ENCODE results near the gene OAF.
A peak's percentile ranks its signal among the peaks of the same experiment; 100 is the strongest.

Gene OAF

GRCh38 chr11:120203626-120204025 is 7.2 kb upstream of the OAF start:
- DNase-seq (ENCODE audit: low read depth), result no peak

- peak; percentile 51 for DNase-seq (ENCODE audit: low read depth)
Measured at GRCh38 chr11:120205596-120206161, 5.2 kb upstream of the OAF start.

- DNase-seq (ENCODE audit: low read depth), result no peak
Measured at GRCh38 chr11:120207512-120207911, 3.3 kb upstream of the OAF start.

- peak; percentile 31 for DNase-seq (ENCODE audit: low read depth)
Measured at GRCh38 chr11:120208001-120208441, 2.8 kb upstream of the OAF start.

GRCh38 chr11:120208777-120209176 is 2.1 kb upstream of the OAF start:
- DNase-seq (ENCODE audit: low read depth), result peak; percentile 38

GRCh38 chr11:120209746-120210625 is 846 bp upstream of the OAF start:
- no peak for DNase-seq (ENCODE audit: low read depth)

GRCh38 chr11:120211522-120212258 is 858 bp downstream of the OAF start:
- DNase-seq (ENCODE audit: low read depth), result no peak

- DNase-seq (ENCODE audit: low read depth), result no peak
Measured at GRCh38 chr11:120212259-120212878, 1.5 kb downstream of the OAF start.

GRCh38 chr11:120212926-120213325 is 2.1 kb downstream of the OAF start:
- no peak for DNase-seq (ENCODE audit: low read depth)

- DNase-seq (ENCODE audit: low read depth), result no peak
Measured at GRCh38 chr11:120214581-120214980, 3.7 kb downstream of the OAF start.

GRCh38 chr11:120215634-120216033 is 4.8 kb downstream of the OAF start:
- peak; percentile 26 for DNase-seq (ENCODE audit: low read depth)

- no peak for DNase-seq (ENCODE audit: low read depth)
Measured at GRCh38 chr11:120216426-120217102, 5.7 kb downstream of the OAF start.

GRCh38 chr11:120217526-120217925 is 6.7 kb downstream of the OAF start:
- DNase-seq (ENCODE audit: low read depth), result no peak

- DNase-seq (ENCODE audit: low read depth), result no peak
Measured at GRCh38 chr11:120217941-120218694, 7.3 kb downstream of the OAF start.

GRCh38 chr11:120218695-120219033 is 7.8 kb downstream of the OAF start:
- DNase-seq (ENCODE audit: low read depth), result no peak

GRCh38 chr11:120219232-120219937 is 8.6 kb downstream of the OAF start:
- no peak for DNase-seq (ENCODE audit: low read depth)

GRCh38 chr11:120219938-120220746 is 9.3 kb downstream of the OAF start:
- no peak for DNase-seq (ENCODE audit: low read depth)

GRCh38 chr11:120220747-120221037 is 9.9 kb downstream of the OAF start:
- DNase-seq (ENCODE audit: low read depth), result no peak

- no peak for DNase-seq (ENCODE audit: low read depth)
Measured at GRCh38 chr11:120221115-120221752, 10.4 kb downstream of the OAF start.
